ENCODE measurements around the gene CEACAM16.
"Not testable (repeated sequence)": the region's sequence is repeated elsewhere in the genome, so short reads cannot be mapped to it uniquely, and the experiment has no call there.

CEACAM16 gene

GRCh38 chr19:44698492-44699201, at the start of gene CEACAM16:
CEACAM16 (plus strand) TSS chr19:44699151; CDS start chr19:44701457, 2,306 bp downstream.
- no peak for DNase-seq

- no peak for DNase-seq
Observed at GRCh38 chr19:44649578-44650145, 49.3 kb upstream of the CEACAM16 start.

GRCh38 chr19:44653343-44653742, 45.6 kb upstream of the CEACAM16 start:
- no peak for DNase-seq

- no peak for DNase-seq
Observed at GRCh38 chr19:44653977-44654774, 44.8 kb upstream of the CEACAM16 start.

GRCh38 chr19:44657211-44657921, 41.6 kb upstream of the CEACAM16 start:
- DNase-seq, result no peak

- DNase-seq, result no peak
Observed at GRCh38 chr19:44658069-44658733, 40.8 kb upstream of the CEACAM16 start.

GRCh38 chr19:44660081-44660480, 38.9 kb upstream of the CEACAM16 start:
- no peak for DNase-seq

GRCh38 chr19:44661205-44661604, 37.7 kb upstream of the CEACAM16 start:
- no peak for DNase-seq

- no peak for DNase-seq
Observed at GRCh38 chr19:44661904-44662303, 37.0 kb upstream of the CEACAM16 start.

GRCh38 chr19:44662691-44663385, 36.1 kb upstream of the CEACAM16 start:
- no peak for DNase-seq

- no peak for DNase-seq
Observed at GRCh38 chr19:44663996-44664395, 35.0 kb upstream of the CEACAM16 start.

- no peak for DNase-seq
Observed at GRCh38 chr19:44664976-44665375, 34.0 kb upstream of the CEACAM16 start.

GRCh38 chr19:44666852-44667556, 31.9 kb upstream of the CEACAM16 start:
- DNase-seq, result no peak

GRCh38 chr19:44668985-44669764, 29.8 kb upstream of the CEACAM16 start:
- no peak for DNase-seq

GRCh38 chr19:44670027-44670426, 28.9 kb upstream of the CEACAM16 start:
- not testable (repeated sequence) for DNase-seq

- DNase-seq, result no peak
Observed at GRCh38 chr19:44671400-44671799, 27.6 kb upstream of the CEACAM16 start, which contains the start of gene CEACAM19. CEACAM19 (plus strand) TSS chr19:44671482; CDS start chr19:44671932, 450 bp downstream.

GRCh38 chr19:44672226-44672625, 26.7 kb upstream of the CEACAM16 start:
- no peak for DNase-seq

- DNase-seq, result no peak
Observed at GRCh38 chr19:44673510-44673909, 25.4 kb upstream of the CEACAM16 start.

- no peak for DNase-seq
Observed at GRCh38 chr19:44675521-44675920, 23.4 kb upstream of the CEACAM16 start.

Data from GOT3 (cell line).